Measurements from ENCODE around the gene DPPA5.
"Not testable (repeated sequence)": the region's sequence is repeated elsewhere in the genome, so short reads cannot be mapped to it uniquely, and the experiment has no call there.

DNA sequence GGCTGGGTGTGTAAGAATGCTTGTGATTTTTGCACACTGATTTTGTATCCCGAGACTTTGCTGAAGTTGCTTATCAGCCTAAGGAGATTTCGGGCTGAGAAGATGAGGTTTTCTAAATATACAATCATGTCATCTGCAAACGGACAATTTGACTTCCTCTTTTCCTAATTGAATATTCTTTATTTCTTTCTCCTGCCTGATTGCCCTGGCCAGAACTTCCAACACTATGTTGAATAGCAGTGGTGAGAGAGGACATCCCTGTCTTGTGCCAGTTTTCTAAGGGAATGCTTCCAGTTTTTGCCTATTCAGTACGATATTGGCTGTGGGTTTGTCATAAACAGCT is 43.6 kb downstream of the DPPA5 start:
- TF ChIP-seq CTCF (IDR thresholded peaks at IDR 0.05) = peak; percentile 38
- not testable (repeated sequence) for TF ChIP-seq ZFX (IDR thresholded peaks at IDR 0.05; ENCODE audit: borderline replicate concordance)
